Parathyroid adenoma (tissue), 2 donors: ENCODE results near the gene FLRT1.

Source experiments
- H2AFZ ChIP-seq: fragments of 300-600 bp; sonication (generic); one replicate; pipeline ENCODE4 v1.7.0; 2017; ENCODE audit warnings: antibody characterized with exemption, mild to moderate bottlenecking
- H3K27ac ChIP-seq: fragments of 300-600 bp; sonication (generic); one replicate; pipeline ENCODE4 v1.7.0; 2017
- H3K27me3 ChIP-seq: fragments of 300-600 bp; sonication (generic); one replicate; pipeline ENCODE4 v1.7.0; 2017; ENCODE audit warnings: low read length; ENCODE audit not compliant: control insufficient read depth, insufficient read depth
- H3K36me3 ChIP-seq: fragments of 300-600 bp; sonication (generic); one replicate; pipeline ENCODE4 v1.7.0; 2017; ENCODE audit warnings: low read length; ENCODE audit not compliant: control insufficient read depth, insufficient read depth
- H3K4me1 ChIP-seq: fragments of 300-600 bp; sonication (generic); one replicate; pipeline ENCODE4 v1.7.0; 2017; ENCODE audit warnings: control low read depth
- H3K4me2 ChIP-seq: fragments of 300-600 bp; sonication (generic); one replicate; pipeline ENCODE4 v1.7.0; 2017; ENCODE audit warnings: low read length
- H3K4me3 ChIP-seq: fragments of 300-600 bp; sonication (generic); one replicate; pipeline ENCODE4 v1.7.0; 2017; ENCODE audit warnings: low read depth, low read length
- H3K79me2 ChIP-seq: fragments of 300-600 bp; sonication (generic); one replicate; pipeline ENCODE4 v1.7.0; 2017; ENCODE audit warnings: control low read depth
- H3K9ac ChIP-seq: fragments of 300-600 bp; sonication (generic); one replicate; pipeline ENCODE4 v1.7.0; 2017; ENCODE audit warnings: mild to moderate bottlenecking
- H3K9me3 ChIP-seq: fragments of 300-600 bp; sonication (generic); one replicate; pipeline ENCODE4 v1.7.0; 2017; ENCODE audit warnings: low read length; ENCODE audit not compliant: control insufficient read depth
- TF ChIP-seq, protein P1 (sequence below): fragments of 300-600 bp; sonication (generic); IDR thresholded peaks from one replicate; pipeline ENCODE4 v1.7.0; 2017; ENCODE audit warnings: antibody characterized with exemption, mild to moderate bottlenecking
- donor health status: primary hyperparathyroidism.

FLRT1 gene

DNA sequence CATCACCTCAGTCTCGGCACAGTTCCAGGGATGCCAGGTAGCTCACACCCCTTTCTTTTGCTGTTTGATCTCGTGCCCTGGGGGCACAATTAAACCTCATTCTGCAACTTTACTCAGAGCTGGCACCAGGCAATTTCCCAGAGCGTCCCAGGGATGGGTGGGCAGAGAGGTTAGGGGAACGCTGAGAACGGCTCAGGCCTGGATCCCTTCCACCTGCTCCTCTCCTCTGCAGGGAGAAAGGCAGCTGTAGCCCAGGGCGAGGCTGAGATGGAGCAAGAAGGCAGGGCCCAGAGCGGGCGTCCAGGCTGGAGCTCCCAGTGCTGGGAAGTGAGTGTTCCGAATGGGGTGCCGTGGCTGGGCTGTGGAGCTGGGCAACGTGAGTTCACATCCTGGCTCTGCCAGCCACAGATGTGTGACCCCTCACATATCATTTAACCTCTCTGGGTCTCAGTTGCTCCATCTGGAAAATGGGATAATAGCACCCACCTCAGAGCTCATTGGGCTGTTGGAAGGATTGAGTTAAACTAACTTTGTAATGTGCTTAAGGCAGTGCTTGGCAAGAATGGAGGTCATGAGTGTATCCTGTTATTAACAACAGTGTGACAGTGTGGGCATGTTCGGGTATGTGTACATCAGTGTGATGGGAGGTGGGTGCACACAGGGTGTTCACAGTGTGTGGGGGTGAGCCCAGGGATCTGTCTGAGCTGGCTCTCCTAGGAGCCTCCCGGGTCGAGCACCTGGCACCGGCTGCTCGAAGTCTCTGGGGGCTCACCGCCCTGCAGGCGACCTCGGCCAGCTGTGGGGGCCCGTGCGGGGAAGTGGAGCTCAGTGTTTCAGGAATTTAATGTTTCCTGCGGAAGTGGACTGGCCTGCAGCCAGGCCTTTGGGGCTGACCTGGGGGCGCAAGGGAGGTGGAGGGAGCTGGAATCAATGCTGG is 34.0 kb upstream of the FLRT1 start:
- no peaks in the 10 kb centered on the region for H3K4me1 ChIP-seq

DNA sequence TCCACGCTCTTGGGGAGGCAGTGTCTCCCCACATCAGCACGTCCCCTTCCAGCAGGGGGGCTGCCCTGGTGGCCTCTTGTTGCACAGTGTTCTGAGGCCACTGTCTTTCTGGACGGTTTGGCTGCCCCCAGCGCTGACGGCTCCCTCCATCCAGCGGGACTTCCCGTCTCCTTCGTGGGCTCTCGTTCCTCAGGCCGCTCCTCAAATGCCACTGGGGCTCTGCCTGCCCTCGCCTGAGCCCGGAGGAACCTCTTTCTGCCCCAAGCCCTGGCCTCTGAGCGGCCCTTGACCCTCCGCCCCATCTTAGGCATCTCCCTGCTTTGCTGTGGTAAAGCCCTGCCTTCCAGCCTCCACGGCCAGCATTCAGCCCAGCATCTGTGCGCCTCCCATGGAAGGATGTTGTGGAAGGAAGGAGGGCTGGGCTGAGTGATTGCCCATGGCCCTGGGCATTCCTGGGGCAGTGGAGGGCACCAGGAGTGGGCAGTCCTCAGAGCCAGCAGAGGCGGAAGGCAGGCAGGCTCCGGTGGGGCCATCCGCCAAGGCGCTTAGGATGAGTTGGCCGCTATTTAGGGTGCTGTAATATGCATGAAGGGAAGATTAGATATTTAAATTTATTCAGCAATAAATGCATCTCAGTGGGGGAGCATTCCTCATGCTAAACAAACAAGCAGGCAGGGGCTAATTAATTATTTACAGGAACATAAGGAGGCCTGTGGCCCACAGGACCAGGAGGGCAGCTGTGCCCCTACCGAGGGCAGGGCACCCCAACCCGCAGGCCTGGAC is 31.7 kb upstream of the FLRT1 start:
- Histone ChIP-seq H3K36me3 (no peaks in the 10 kb centered on the region), H3K27ac (no peak overlapping the region), H3K4me2 (no peak overlapping the region), H3K4me3 (no peak overlapping the region), H3K9me3 (no peaks in the 10 kb centered on the region), H3K27me3 (no peaks in the 10 kb centered on the region), H3K4me1 (no peaks in the 10 kb centered on the region), H3K79me2 (no peaks in the 10 kb centered on the region), H3K9ac (no peak overlapping the region), H2AFZ (no peak overlapping the region)
- TF ChIP-seq, protein P1, sequence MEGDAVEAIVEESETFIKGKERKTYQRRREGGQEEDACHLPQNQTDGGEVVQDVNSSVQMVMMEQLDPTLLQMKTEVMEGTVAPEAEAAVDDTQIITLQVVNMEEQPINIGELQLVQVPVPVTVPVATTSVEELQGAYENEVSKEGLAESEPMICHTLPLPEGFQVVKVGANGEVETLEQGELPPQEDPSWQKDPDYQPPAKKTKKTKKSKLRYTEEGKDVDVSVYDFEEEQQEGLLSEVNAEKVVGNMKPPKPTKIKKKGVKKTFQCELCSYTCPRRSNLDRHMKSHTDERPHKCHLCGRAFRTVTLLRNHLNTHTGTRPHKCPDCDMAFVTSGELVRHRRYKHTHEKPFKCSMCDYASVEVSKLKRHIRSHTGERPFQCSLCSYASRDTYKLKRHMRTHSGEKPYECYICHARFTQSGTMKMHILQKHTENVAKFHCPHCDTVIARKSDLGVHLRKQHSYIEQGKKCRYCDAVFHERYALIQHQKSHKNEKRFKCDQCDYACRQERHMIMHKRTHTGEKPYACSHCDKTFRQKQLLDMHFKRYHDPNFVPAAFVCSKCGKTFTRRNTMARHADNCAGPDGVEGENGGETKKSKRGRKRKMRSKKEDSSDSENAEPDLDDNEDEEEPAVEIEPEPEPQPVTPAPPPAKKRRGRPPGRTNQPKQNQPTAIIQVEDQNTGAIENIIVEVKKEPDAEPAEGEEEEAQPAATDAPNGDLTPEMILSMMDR: no peak

More for the DNA sequence above, 34.0 kb upstream of the FLRT1 start:
- H3K9ac ChIP-seq: no peak overlapping the region
- no peak overlapping the region for H3K4me2 ChIP-seq
- H3K9me3 ChIP-seq: no peaks in the 10 kb centered on the region
- no peak overlapping the region for H3K4me3 ChIP-seq
- H3K27me3 ChIP-seq: no peaks in the 10 kb centered on the region
- H3K79me2 ChIP-seq: no peaks in the 10 kb centered on the region
- H3K36me3 ChIP-seq: no peaks in the 10 kb centered on the region
- no peak overlapping the region for H2AFZ ChIP-seq
- TF ChIP-seq, protein P1: no peak
- no peak overlapping the region for H3K27ac ChIP-seq

DNA sequence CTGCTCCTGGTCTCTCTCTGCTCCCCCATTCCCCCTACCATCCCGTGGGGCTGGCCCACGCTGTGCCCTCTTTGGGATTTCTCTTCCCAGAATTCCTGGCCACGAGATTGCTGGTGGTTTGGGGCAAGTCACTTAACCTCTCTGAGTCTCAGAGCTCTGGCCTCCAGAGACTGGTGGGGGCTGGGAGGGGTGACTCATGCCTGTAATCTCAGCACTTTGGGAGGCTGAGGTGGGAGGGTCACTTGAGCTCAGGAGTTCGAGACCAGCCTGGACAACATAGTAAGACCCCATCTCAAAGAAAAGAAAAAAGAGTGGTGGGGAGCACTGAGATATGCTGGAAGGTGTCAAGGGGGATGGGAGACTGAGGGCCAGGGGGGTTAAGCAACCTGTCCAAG is 31.1 kb upstream of the FLRT1 start:
- no peak overlapping the region for H3K4me2 ChIP-seq
- no peaks in the 10 kb centered on the region for H3K4me1 ChIP-seq
- H3K27ac ChIP-seq: no peak overlapping the region
- H3K27me3 ChIP-seq: no peaks in the 10 kb centered on the region
- H3K4me3 ChIP-seq: no peak overlapping the region
- no peaks in the 10 kb centered on the region for H3K9me3 ChIP-seq
- no peaks in the 10 kb centered on the region for H3K79me2 ChIP-seq
- TF ChIP-seq, protein P1: no peak
- no peak overlapping the region for H3K9ac ChIP-seq
- no peaks in the 10 kb centered on the region for H3K36me3 ChIP-seq
- no peak overlapping the region for H2AFZ ChIP-seq

DNA sequence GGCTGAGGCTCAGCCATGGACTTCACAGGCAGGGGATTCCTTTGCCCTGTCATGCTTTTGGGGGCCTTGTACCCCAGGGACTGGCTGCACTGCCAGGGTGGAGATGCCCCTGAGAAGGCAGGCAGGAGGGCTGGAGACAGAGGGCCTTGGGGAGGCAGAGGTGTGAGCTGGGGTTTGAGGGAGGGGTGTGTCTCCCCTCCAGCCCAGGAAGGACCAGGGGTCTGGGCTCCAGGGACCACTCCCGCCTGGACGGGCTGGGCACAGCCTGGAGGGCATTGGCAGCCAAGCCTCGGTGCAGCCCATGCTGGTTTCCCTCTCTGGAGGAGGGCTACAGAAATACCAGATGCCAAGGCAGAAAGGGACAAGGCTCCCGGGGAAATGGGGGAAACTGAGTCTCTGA is 30.0 kb upstream of the FLRT1 start:
- Histone ChIP-seq H3K36me3 (no peaks in the 10 kb centered on the region), H3K4me3 (no peak overlapping the region), H3K4me2 (no peak overlapping the region), H3K9me3 (no peaks in the 10 kb centered on the region), H3K4me1 (no peaks in the 10 kb centered on the region), H3K79me2 (no peaks in the 10 kb centered on the region), H2AFZ (no peak overlapping the region), H3K9ac (no peak overlapping the region), H3K27ac (no peak overlapping the region), H3K27me3 (no peaks in the 10 kb centered on the region)
- TF ChIP-seq, protein P1: no peak
